ENCODE measurements around the gene TENT4B.

Gene TENT4B

GRCh38 chr16:50195756-50196155, 42.6 kb downstream of the TENT4B start:
- no peak for DNase-seq (ENCODE audit: low spot score)

- no peak for DNase-seq (ENCODE audit: low spot score)
Measured at GRCh38 chr16:50197582-50197981, 44.5 kb downstream of the TENT4B start.

- DNase-seq (ENCODE audit: low spot score), result no peak
Measured at GRCh38 chr16:50198802-50199403, 45.8 kb downstream of the TENT4B start.

GRCh38 chr16:50201787-50202186, 48.7 kb downstream of the TENT4B start:
- no peak for DNase-seq (ENCODE audit: low spot score)

- DNase-seq (ENCODE audit: low spot score), result no peak
Measured at GRCh38 chr16:50202926-50203624, 50.0 kb downstream of the TENT4B start.

GRCh38 chr16:50203681-50204080, 50.6 kb downstream of the TENT4B start:
- DNase-seq (ENCODE audit: low spot score), result no peak

GRCh38 chr16:50204453-50205108, 51.5 kb downstream of the TENT4B start:
- DNase-seq (ENCODE audit: low spot score), result no peak

GRCh38 chr16:50207652-50208051, 54.5 kb downstream of the TENT4B start:
- DNase-seq (ENCODE audit: low spot score), result no peak

GRCh38 chr16:50208460-50208931, 55.4 kb downstream of the TENT4B start:
- no peak for DNase-seq (ENCODE audit: low spot score)

- no peak for DNase-seq (ENCODE audit: low spot score)
Measured at GRCh38 chr16:50209546-50210265, 56.6 kb downstream of the TENT4B start.

GRCh38 chr16:50210266-50211038, 57.3 kb downstream of the TENT4B start:
- DNase-seq (ENCODE audit: low spot score), result peak; percentile 71

GRCh38 chr16:50213939-50214519, 60.9 kb downstream of the TENT4B start:
- peak; percentile 83 for DNase-seq (ENCODE audit: low spot score)

- DNase-seq (ENCODE audit: low spot score), result no peak
Measured at GRCh38 chr16:50215680-50216079, 62.6 kb downstream of the TENT4B start.

GRCh38 chr16:50216231-50216630, 63.1 kb downstream of the TENT4B start:
- no peak for DNase-seq (ENCODE audit: low spot score)

- no peak for DNase-seq (ENCODE audit: low spot score)
Measured at GRCh38 chr16:50219402-50219975, 66.4 kb downstream of the TENT4B start.

- no peak for DNase-seq (ENCODE audit: low spot score)
Measured at GRCh38 chr16:50224286-50224685, 71.2 kb downstream of the TENT4B start.

GRCh38 chr16:50227120-50227519, 74.0 kb downstream of the TENT4B start:
- no peak for DNase-seq (ENCODE audit: low spot score)

GRCh38 chr16:50227665-50228064, 74.6 kb downstream of the TENT4B start:
- DNase-seq (ENCODE audit: low spot score), result no peak

GRCh38 chr16:50228364-50228868, 75.3 kb downstream of the TENT4B start:
- DNase-seq (ENCODE audit: low spot score), result no peak

- no peak for DNase-seq (ENCODE audit: low spot score)
Measured at GRCh38 chr16:50229149-50229726, 76.1 kb downstream of the TENT4B start.
